ENCODE data around the gene SARNP.
"Not testable (repeated sequence)": the region's sequence is repeated elsewhere in the genome, so short reads cannot be mapped to it uniquely, and the experiment has no call there.

The SARNP gene

GRCh38 chr12:55838361-55838760 is 20.8 kb upstream of the SARNP start:
- no peak for FAIRE-seq

- not testable (repeated sequence) for FAIRE-seq
Observed at GRCh38 chr12:55834400-55834799, 16.9 kb upstream of the SARNP start.

DNA sequence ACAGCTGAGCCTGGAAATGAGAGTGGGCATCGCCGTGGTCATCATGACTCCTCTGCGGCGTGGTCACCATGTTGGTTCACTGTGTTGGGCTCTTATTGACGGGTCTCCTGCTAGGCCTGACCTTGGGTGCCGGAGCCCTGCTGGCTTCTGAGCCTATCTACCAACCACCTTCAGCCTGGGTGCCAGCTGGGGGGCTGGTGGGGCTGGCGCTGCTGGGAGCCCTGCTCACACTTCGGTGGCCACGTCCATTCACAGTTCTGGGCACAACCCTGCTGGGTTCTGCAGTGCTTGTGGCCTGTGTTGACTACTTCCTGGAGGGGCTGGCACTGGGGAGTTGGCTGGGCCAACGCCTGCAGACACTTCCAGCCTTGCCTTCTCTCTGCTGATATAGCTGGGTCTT is 15.5 kb upstream of the SARNP start:
- FAIRE-seq: no peak

DNA sequence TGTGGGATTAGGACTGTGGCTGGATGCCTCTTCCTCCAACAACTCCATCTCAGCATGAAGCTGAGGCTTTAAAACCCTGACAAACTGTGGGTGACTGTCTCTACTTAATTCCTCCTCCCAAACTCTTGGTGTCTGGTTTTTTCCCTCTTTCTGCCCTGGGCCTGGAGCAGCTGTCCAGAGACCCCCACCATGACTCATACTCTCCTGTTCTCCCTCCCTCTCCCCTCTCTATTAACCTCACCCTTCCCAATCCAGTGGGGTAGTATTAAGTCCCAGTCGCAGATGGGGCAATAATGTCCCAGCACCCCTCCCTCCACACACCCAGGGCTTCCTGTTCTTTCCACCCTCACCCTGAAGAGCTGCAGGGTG is 13.9 kb upstream of the SARNP start:
- FAIRE-seq: no peak

- FAIRE-seq: no peak
Observed at GRCh38 chr12:55830601-55831446, 13.3 kb upstream of the SARNP start.

DNA sequence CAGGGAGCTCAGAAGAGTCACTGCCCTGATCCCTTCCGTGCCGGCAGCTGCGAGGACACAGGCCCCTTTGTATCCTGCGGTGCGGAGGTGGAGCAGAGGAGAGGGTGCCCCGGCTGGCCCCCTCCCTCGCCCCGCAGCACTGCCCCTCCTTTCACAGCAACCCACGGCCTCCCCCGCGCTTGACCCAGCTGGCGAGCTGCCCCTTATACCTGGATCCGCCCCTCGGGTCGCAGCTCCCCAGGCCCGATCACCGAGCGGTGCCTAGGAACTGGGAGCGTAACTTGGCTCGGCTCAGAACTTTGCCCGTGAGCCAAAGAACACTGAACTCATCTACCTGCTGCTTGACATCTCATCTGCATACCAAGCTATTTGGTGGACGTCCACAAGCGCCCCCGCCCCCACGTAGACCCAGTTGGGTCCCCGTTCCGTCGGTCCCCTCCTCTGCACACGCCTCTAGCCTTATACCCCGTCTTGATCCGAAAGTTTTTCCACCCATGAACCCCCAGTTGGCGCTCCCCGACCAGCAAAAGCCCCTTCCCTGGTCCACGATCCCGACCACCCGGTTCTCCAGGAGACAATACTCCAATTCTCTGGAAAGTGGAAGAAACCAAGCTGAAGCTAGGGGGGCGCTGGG is 12.6 kb upstream of the SARNP start:
- FAIRE-seq: no peak

- FAIRE-seq: no peak
Observed at GRCh38 chr12:55828357-55828756, 10.8 kb upstream of the SARNP start.

- FAIRE-seq: no peak
Observed at GRCh38 chr12:55827806-55828205, 10.3 kb upstream of the SARNP start.

GRCh38 chr12:55824726-55825125 is 7.2 kb upstream of the SARNP start:
- FAIRE-seq: no peak

- no peak for FAIRE-seq
Observed at GRCh38 chr12:55823419-55823818, 5.9 kb upstream of the SARNP start.

- FAIRE-seq: no peak
Observed at GRCh38 chr12:55822228-55822627, 4.7 kb upstream of the SARNP start.

DNA sequence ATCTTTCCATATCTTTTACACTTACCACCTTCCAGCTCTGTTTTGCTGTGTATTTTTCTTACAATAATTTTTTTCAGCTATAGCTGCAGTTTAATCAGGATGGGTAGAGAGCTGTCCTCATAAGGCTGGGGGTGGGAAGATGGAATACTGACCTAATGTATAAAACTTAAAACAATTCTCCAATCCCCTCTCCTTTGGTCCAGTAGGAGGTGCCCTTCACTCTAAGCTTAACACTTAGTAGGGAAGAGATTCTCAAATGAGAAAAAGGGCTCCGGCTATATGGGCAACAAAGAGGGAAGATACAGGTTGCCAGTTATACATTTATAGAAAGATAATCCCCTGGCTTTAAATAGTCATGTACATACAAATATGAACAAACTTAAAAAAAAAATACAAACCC is 3.2 kb upstream of the SARNP start:
- no peak for FAIRE-seq

- no peak for FAIRE-seq
Observed at GRCh38 chr12:55818886-55819285, 1.4 kb upstream of the SARNP start.

GRCh38 chr12:55818140-55818728 is 710 bp upstream of the SARNP start:
- no peak for FAIRE-seq

- FAIRE-seq: no peak
Observed at GRCh38 chr12:55816881-55817344, 611 bp downstream of the SARNP start.

DNA sequence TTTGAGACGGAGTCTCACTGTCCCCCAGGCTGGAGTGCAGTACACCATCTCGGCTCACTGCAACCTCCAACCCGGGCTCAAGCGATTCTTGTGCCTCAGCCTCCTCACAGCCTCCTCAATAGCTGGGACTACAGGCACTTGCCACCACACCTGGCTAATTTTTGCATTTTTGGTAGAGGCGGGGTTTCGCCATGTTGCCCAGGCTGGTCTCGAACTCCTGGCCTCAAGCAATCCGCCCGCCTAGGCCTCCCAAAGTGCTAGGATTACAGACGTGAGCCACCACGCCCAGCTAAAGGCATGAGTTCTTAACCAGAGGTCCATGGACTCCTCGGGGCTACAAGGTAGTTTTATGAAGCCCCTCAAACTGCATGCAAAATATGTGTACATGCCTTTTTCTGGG is 2.1 kb downstream of the SARNP start:
- no peak for FAIRE-seq

DNA sequence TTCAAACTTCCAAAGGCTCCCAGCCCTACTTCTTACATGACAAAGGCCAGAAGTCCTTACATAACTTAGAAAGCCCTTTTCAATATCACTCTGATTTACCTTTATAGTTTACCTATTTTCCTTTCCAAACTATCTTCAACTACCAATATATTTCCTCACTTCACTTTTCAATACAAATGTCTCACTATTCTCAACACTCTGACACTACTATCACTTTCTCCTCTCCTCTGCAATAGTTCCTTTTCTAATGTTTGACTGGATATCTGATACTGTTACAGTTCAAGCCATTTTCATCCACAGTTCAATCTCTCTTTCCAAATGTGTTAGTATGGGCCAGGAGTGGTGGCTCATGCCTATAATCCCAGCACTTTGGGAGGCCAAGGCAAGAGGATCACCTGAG is 3.3 kb downstream of the SARNP start:
- FAIRE-seq: no peak

- no peak for FAIRE-seq
Observed at GRCh38 chr12:55812088-55812487, 5.4 kb downstream of the SARNP start.

DNA sequence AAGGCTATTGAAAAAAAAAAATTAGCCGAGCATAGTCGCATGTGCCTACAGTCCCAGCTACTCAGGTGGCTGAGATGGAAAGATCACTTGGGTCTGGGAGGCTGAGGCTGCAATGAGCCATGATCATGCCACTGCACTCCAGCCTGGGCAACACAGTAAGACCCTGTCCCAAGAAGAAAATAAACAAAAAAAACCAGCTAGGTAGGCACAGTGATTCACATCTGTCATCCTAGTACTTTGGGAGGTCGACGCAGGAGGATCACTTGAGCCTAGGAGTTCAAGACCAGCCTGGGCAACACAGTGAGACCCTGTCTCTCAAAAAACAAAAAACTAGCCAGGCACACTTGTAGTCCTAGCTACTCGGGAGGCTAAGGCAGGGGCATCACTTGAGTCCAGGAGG is 8.2 kb downstream of the SARNP start:
- no peak for FAIRE-seq

GRCh38 chr12:55806982-55807381 is 10.5 kb downstream of the SARNP start:
- no peak for FAIRE-seq

DNA sequence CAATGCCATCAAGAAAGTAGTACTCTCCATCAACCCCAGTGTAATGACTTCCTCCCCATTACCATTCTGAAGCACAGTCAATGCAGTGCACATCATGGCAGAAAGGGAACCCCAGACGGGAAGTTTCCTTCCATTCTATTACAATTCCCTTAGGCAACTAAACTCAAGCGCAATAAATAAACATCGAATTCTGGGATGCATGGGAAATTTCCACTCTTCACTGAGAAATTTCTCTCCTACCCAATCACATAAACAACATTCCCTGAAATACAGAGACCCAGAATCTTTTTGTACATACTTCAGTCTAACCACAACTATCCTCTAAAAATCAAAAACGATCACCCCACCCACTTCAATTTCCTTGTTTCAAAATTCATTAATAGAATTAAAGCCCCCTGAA is 20.0 kb downstream of the SARNP start:
- FAIRE-seq: no peak

DNA sequence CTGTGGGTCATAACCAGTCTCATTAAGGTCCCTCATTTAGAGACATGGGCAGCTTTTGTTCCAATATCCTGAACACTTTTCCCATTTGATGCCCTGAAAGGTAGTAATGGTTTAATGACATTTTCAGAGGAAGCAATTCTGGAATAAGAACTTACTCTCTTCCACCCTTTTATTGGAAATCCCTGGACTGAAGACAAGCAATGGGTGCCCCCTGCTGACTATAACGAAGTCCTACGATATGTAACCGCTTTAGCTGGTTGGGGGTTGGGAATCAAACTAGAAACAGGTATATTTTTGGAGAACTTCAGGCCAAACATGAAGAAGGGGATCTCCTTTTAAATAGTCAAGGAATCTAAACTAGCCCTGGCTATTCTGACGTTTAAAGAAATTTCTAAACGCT is 20.5 kb downstream of the SARNP start:
- FAIRE-seq: no peak

GRCh38 chr12:55795950-55796349 is 21.6 kb downstream of the SARNP start:
- FAIRE-seq: no peak

- FAIRE-seq: no peak
Observed at GRCh38 chr12:55789893-55790292, 27.6 kb downstream of the SARNP start.

All from TTC549 (cell line).